RPMI8226 (cell line): ENCODE data around the gene SYNC.
"Not testable (repeated sequence)": the region's sequence is repeated elsewhere in the genome, so short reads cannot be mapped to it uniquely, and the experiment has no call there.

Experiments used
- DNase-seq: peaks from one replicate; pipeline ENCODE4 v3.0.0-alpha.2; 2015

SYNC gene

GRCh38 chr1:32724678-32725614, 22.4 kb upstream of the SYNC start:
- peak; percentile 92 for DNase-seq

GRCh38 chr1:32719681-32720275, 17.2 kb upstream of the SYNC start:
- no peak for DNase-seq

GRCh38 chr1:32718527-32718926, 16.0 kb upstream of the SYNC start:
- DNase-seq = no peak

- no peak for DNase-seq
These were observed 15.5 kb upstream of the SYNC start for GRCh38 chr1:32718036-32718435.

- DNase-seq = no peak
These were observed 14.9 kb upstream of the SYNC start for GRCh38 chr1:32717503-32717902.

GRCh38 chr1:32716312-32717148, 14.0 kb upstream of the SYNC start:
- DNase-seq = peak; percentile 100

- no peak for DNase-seq
These were observed 13.3 kb upstream of the SYNC start for GRCh38 chr1:32715901-32716311.

- DNase-seq = no peak
These were observed 11.7 kb upstream of the SYNC start for GRCh38 chr1:32714277-32714676.

- no peak for DNase-seq
These were observed 10.5 kb upstream of the SYNC start for GRCh38 chr1:32713081-32713480.

- not testable (repeated sequence) for DNase-seq
These were observed 8.7 kb upstream of the SYNC start for GRCh38 chr1:32711221-32711620.

GRCh38 chr1:32709476-32709875, 6.9 kb upstream of the SYNC start:
- no peak for DNase-seq

- no peak for DNase-seq
These were observed 6.5 kb upstream of the SYNC start for GRCh38 chr1:32709075-32709474.

GRCh38 chr1:32706491-32706890, 3.9 kb upstream of the SYNC start:
- DNase-seq = no peak

GRCh38 chr1:32705516-32705915, 2.9 kb upstream of the SYNC start:
- DNase-seq = no peak

- DNase-seq = no peak
These were observed 1.1 kb upstream of the SYNC start for GRCh38 chr1:32703479-32704291.

GRCh38 chr1:32701951-32702598, 495 bp downstream of the SYNC start:
- no peak for DNase-seq

- DNase-seq = no peak
These were observed 1.1 kb downstream of the SYNC start for GRCh38 chr1:32701421-32701911.

GRCh38 chr1:32696996-32697395, 5.6 kb downstream of the SYNC start:
- DNase-seq = not testable (repeated sequence)

GRCh38 chr1:32696041-32696440, 6.5 kb downstream of the SYNC start:
- no peak for DNase-seq

GRCh38 chr1:32695098-32695904, 7.3 kb downstream of the SYNC start:
- peak; percentile 78 for DNase-seq
